A673 (cell line): ENCODE measurements around the gene CARD11. TPM values are rescaled to one million over a fixed set of nuclear protein-coding genes. Genes with fewer than 3 reads are reported as not detected.

Source experiments
- BruUV-seq: library from RNA; stranded (reverse); fragments of 400-500 nt; replicated peaks from 2 replicates; lab custom pipeline; 2021; lab: Mats Ljungman, UMichigan
- CTCF ChIA-PET: fragments of 300-600 bp; sonication (Branson Sonifier 250); formaldehyde crosslinking; loops from one replicate; lab custom pipeline; 2022; ENCODE audit warnings: antibody characterized with exemption; lab: Charles Lee
- POLR2A ChIA-PET: fragments of 300-600 bp; sonication (Branson Sonifier 250); formaldehyde crosslinking; loops from one replicate; lab custom pipeline; 2022; ENCODE audit warnings: antibody characterized with exemption; ENCODE audit not compliant: low non-redundant PET; lab: Charles Lee
- DNase-seq: peaks from one replicate; pipeline ENCODE4 v3.0.0-alpha.2; 2015; ENCODE audit warnings: low spot score
- H3K27ac ChIP-seq: fragments of 200-600 bp; sonication (generic); 2 replicates; pipeline ENCODE4 v1.5.1; 2016; ENCODE audit warnings: mixed run types, low read depth, mild to moderate bottlenecking, mixed read lengths, antibody characterized with exemption, low read length; ENCODE audit not compliant: poor library complexity, severe bottlenecking
- H3K27me3 ChIP-seq: fragments of 200-600 bp; sonication (generic); replicated peaks from 2 replicates; pipeline ENCODE4 v1.6.1; 2017; ENCODE audit warnings: mixed run types, low read depth, mild to moderate bottlenecking, mixed read lengths, antibody characterized with exemption, low read length; ENCODE audit not compliant: insufficient read depth, poor library complexity
- H3K36me3 ChIP-seq: fragments of 200-600 bp; sonication (generic); 2 replicates; pipeline ENCODE4 v1.6.1; 2016; ENCODE audit warnings: mixed run types, mild to moderate bottlenecking, mixed read lengths, antibody characterized with exemption, low read length; ENCODE audit not compliant: insufficient read depth, poor library complexity, severe bottlenecking
- H3K4me1 ChIP-seq: fragments of 200-600 bp; sonication (generic); 2 replicates; pipeline ENCODE4 v1.6.1; 2017; ENCODE audit warnings: mixed run types, mild to moderate bottlenecking, mixed read lengths, antibody characterized with exemption, low read length; ENCODE audit not compliant: insufficient read depth, poor library complexity, severe bottlenecking
- H3K4me3 ChIP-seq: fragments of 200-600 bp; sonication (generic); 2 replicates; pipeline ENCODE4 v1.5.1; 2016; ENCODE audit warnings: low read depth, mixed run types, mild to moderate bottlenecking, mixed read lengths, low read length; ENCODE audit not compliant: poor library complexity, severe bottlenecking
- H3K9me3 ChIP-seq: fragments of 200-600 bp; sonication (generic); 2 replicates; pipeline ENCODE4 v1.6.1; 2016; ENCODE audit warnings: mixed run types, low read depth, mild to moderate bottlenecking, mixed read lengths, antibody characterized with exemption, low read length; ENCODE audit not compliant: poor library complexity, severe bottlenecking
- CTCF ChIP-seq: fragments of 300-800, 200-600 bp; sonication (generic); conservative IDR thresholded peaks from 2 replicates; pipeline ENCODE4 v1.5.1; 2017; ENCODE audit warnings: low read depth, mild to moderate bottlenecking, antibody characterized with exemption, low read length, moderate library complexity, mixed read lengths
- EZH2 ChIP-seq: fragments of 200-600 bp; sonication (generic); IDR thresholded peaks from 2 replicates; pipeline ENCODE4 v1.6.1; 2017; ENCODE audit warnings: borderline replicate concordance, low read depth, mild to moderate bottlenecking, mixed read lengths, antibody characterized with exemption, low read length; ENCODE audit not compliant: poor library complexity, severe bottlenecking
- intact Hi-C: fragments of 100-400 bp; cut with micrococcal nuclease; formaldehyde crosslinking; loops from one replicate; pipeline ENCODE4 v1.10.0; 2022; ENCODE audit not compliant: unreplicated experiment
- total RNA-seq: library from RNA; stranded (reverse); gene quantifications from 2 replicates; pipeline ENCODE4 v1.2.3, GENCODE V29; 2021

Gene CARD11
- total RNA-seq, 1 experiment from 2014 or later = 1.8 TPM

GRCh38 chr7:2996141-2996540 lies 47.5 kb downstream of the CARD11 start:
- no peaks in the 10 kb centered on the region for H3K9me3 ChIP-seq

GRCh38 chr7:2993868-2994267 lies 49.8 kb downstream of the CARD11 start:
- TF ChIP-seq EZH2 = no peak
- Histone ChIP-seq H3K36me3 (no peaks in the 10 kb centered on the region), H3K4me3 (no peak overlapping the region), H3K27me3 (no peaks in the 10 kb centered on the region), H3K4me1 (no peaks in the 10 kb centered on the region), H3K27ac (no peak overlapping the region), H3K9me3 (peaks cover 7% of the 10 kb centered on the region)
- BruUV-seq = no TSS peak
- ChIA-PET CTCF (interaction anchor here (0.6 kb wide), 1 partner anchor 14 kb away, joined by 4 read pairs; no protein-coding TSS in a partner anchor), POLR2A (no interaction called here)
- intact Hi-C loops = loop anchor here (2.0 kb wide), 1 partner anchor 33 kb away; no protein-coding TSS in a partner anchor
- no peak for DNase-seq

More at GRCh38 chr7:2996141-2996540, 47.5 kb downstream of the CARD11 start:
- H3K27me3 ChIP-seq = no peaks in the 10 kb centered on the region
- BruUV-seq = no TSS peak
- H3K4me1 ChIP-seq = no peaks in the 10 kb centered on the region
- POLR2A ChIA-PET = no interaction called here
- no peak overlapping the region for H3K4me3 ChIP-seq
- H3K27ac ChIP-seq = no peak overlapping the region
- intact Hi-C loops = no loop called here
- CTCF ChIA-PET = no interaction called here
- H3K36me3 ChIP-seq = no peaks in the 10 kb centered on the region
- DNase-seq = no peak
- TF ChIP-seq EZH2 (no peak), CTCF (no peak)

- Histone ChIP-seq H3K36me3 (no peaks in the 10 kb centered on the region), H3K27me3 (no peaks in the 10 kb centered on the region), H3K27ac (no peak overlapping the region), H3K4me1 (no peaks in the 10 kb centered on the region), H3K4me3 (no peak overlapping the region), H3K9me3 (peaks cover 10% of the 10 kb centered on the region)
- TF ChIP-seq EZH2 = no peak
- no peak for TF ChIP-seq CTCF
- BruUV-seq = no TSS peak
- ChIA-PET CTCF (no interaction called here), POLR2A (no interaction called here)
- DNase-seq = no peak
- intact Hi-C loops = loop anchor here (2.0 kb wide), 1 partner anchor 33 kb away; no protein-coding TSS in a partner anchor
These were observed 50.3 kb downstream of the CARD11 start for GRCh38 chr7:2993396-2993795.

- Histone ChIP-seq H3K27ac (no peak overlapping the region), H3K36me3 (no peaks in the 10 kb centered on the region), H3K4me1 (no peaks in the 10 kb centered on the region), H3K4me3 (no peak overlapping the region), H3K9me3 (peaks cover 10% of the 10 kb centered on the region), H3K27me3 (no peaks in the 10 kb centered on the region)
- intact Hi-C loops = no loop called here
- CTCF ChIA-PET = interaction anchor here (0.6 kb wide), 1 partner anchor 114 kb away, joined by 3 read pairs; no protein-coding TSS in a partner anchor
- no TSS peak for BruUV-seq
- POLR2A ChIA-PET = interaction anchor here (0.7 kb wide), 1 partner anchor 629 kb away, joined by 3 read pairs; no protein-coding TSS in a partner anchor
- no peak for DNase-seq
- TF ChIP-seq EZH2 = no peak
- no peak for TF ChIP-seq CTCF
These were observed 52.7 kb downstream of the CARD11 start for GRCh38 chr7:2990949-2991470.
